WTC11 (cell line): ENCODE measurements around the gene RBM7. TPM values are rescaled to one million over a fixed set of nuclear protein-coding genes. Genes with fewer than 3 reads are reported as not detected.
A peak's percentile ranks its signal among the peaks of the same experiment; 100 is the strongest.

Experiments used
- AFF4 ChIP-seq: sonication (generic); formaldehyde crosslinking; IDR thresholded peaks from 2 replicates; pipeline ENCODE4 v1.8.1; 2023; ENCODE audit warnings: mild to moderate bottlenecking, missing genetic modification reagents, borderline replicate concordance
- CDX4 ChIP-seq: fragments of 250-450 bp; sonication (Bioruptor Pico); IDR thresholded peaks from 2 replicates; pipeline ENCODE4 v1.9.0; 2021; ENCODE audit warnings: moderate library complexity, mild to moderate bottlenecking, inconsistent platforms, borderline replicate concordance
- E2F1 ChIP-seq: sonication (generic); formaldehyde crosslinking; IDR thresholded peaks from 2 replicates; pipeline ENCODE4 v1.8.0; 2022; ENCODE audit warnings: mild to moderate bottlenecking, missing genetic modification reagents
- ELF4 ChIP-seq: sonication (generic); formaldehyde crosslinking; IDR thresholded peaks from 2 replicates; pipeline ENCODE4 v1.8.1; 2022; ENCODE audit warnings: low read depth, mild to moderate bottlenecking, moderate library complexity, missing genetic modification reagents
- ERG ChIP-seq: fragments of 250-450 bp; sonication (Bioruptor Pico); IDR thresholded peaks from 2 replicates; pipeline ENCODE4 v1.8.0; 2021; ENCODE audit warnings: mild to moderate bottlenecking
- FOXP1 ChIP-seq: sonication (generic); formaldehyde crosslinking; IDR thresholded peaks from 2 replicates; pipeline ENCODE4 v1.8.0; 2022; ENCODE audit warnings: missing genetic modification reagents, mild to moderate bottlenecking, moderate library complexity, borderline replicate concordance
- GABPB1 ChIP-seq: sonication (generic); formaldehyde crosslinking; IDR thresholded peaks from 2 replicates; pipeline ENCODE4 v1.8.1; 2023; ENCODE audit warnings: mild to moderate bottlenecking, missing genetic modification reagents
- JUN ChIP-seq: sonication (generic); formaldehyde crosslinking; IDR thresholded peaks from 2 replicates; pipeline ENCODE4 v1.8.0; 2023; ENCODE audit warnings: mild to moderate bottlenecking, missing genetic modification reagents
- NR3C1 ChIP-seq: sonication (generic); formaldehyde crosslinking; conservative IDR thresholded peaks from 2 replicates; pipeline ENCODE4 v1.8.1; 2023; ENCODE audit warnings: low read depth, mild to moderate bottlenecking, missing genetic modification reagents
- PREB ChIP-seq: sonication (generic); formaldehyde crosslinking; IDR thresholded peaks from 2 replicates; pipeline ENCODE4 v1.8.1; 2022; ENCODE audit warnings: mild to moderate bottlenecking, missing genetic modification reagents, moderate library complexity, borderline replicate concordance
- STAT6 ChIP-seq: sonication (generic); formaldehyde crosslinking; conservative IDR thresholded peaks from 2 replicates; pipeline ENCODE4 v1.8.1; 2023; ENCODE audit warnings: mild to moderate bottlenecking, low read depth, missing genetic modification reagents, moderate library complexity
- ZBTB43 ChIP-seq: sonication (generic); formaldehyde crosslinking; IDR thresholded peaks from 2 replicates; pipeline ENCODE4 v1.8.1; 2023; ENCODE audit warnings: mild to moderate bottlenecking, missing genetic modification reagents
- ZNF138 ChIP-seq: sonication (generic); formaldehyde crosslinking; conservative IDR thresholded peaks from 2 replicates; pipeline ENCODE4 v1.8.1; 2022; ENCODE audit warnings: mild to moderate bottlenecking, moderate library complexity, missing genetic modification reagents
- ZNF396 ChIP-seq: fragments of 250-450 bp; sonication (Bioruptor Pico); IDR thresholded peaks from 2 replicates; pipeline ENCODE4 v1.8.0; 2021; ENCODE audit warnings: mild to moderate bottlenecking, moderate library complexity, borderline replicate concordance
- ZNF416 ChIP-seq: fragments of 250-450 bp; sonication (Bioruptor Pico); IDR thresholded peaks from 2 replicates; pipeline ENCODE4 v1.9.0; 2021; ENCODE audit warnings: mild to moderate bottlenecking, inconsistent platforms
- ZNF423 ChIP-seq: fragments of 250-450 bp; sonication (Bioruptor Pico); IDR thresholded peaks from 2 replicates; pipeline ENCODE4 v2.1.2; 2022; ENCODE audit warnings: mild to moderate bottlenecking, moderate library complexity
- ZNF512 ChIP-seq: sonication (generic); formaldehyde crosslinking; IDR thresholded peaks from 2 replicates; pipeline ENCODE4 v1.8.1; 2022; ENCODE audit warnings: missing genetic modification reagents, borderline replicate concordance
- total RNA-seq: library from RNA; stranded (reverse); gene quantifications from 3 replicates; pipeline ENCODE4 v1.2.3, GENCODE V29; 2021

Gene RBM7
- total RNA-seq, 1 experiment from 2014 or later = 38.1 TPM

- TF ChIP-seq PREB = no peak; the same call in 1 of the 2 replicates
- peak; percentile 59; the same call in 1 of the 2 replicates for TF ChIP-seq ZNF423 (CRISPR knock-in tag)
- no peak for TF ChIP-seq ZBTB43 (CRISPR knock-in tag)
- TF ChIP-seq E2F1 (CRISPR knock-in tag) = no peak; the same call in none of the 2 replicates
- no peak for TF ChIP-seq NR3C1 (CRISPR knock-in tag)
- no peak for TF ChIP-seq ZNF512 (CRISPR knock-in tag)
- TF ChIP-seq JUN = 0 out of 2 replicates have a peak, but pooled peaks have one; percentile 61
- peak; percentile 74; the same call in 1 of the 2 replicates for TF ChIP-seq FOXP1 (CRISPR knock-in tag)
- no peak for TF ChIP-seq ZNF138 (CRISPR knock-in tag)
- no peak; the same call in 1 of the 2 replicates for TF ChIP-seq AFF4 (CRISPR knock-in tag)
- TF ChIP-seq ZNF396 (CRISPR knock-in tag) = no peak
- no peak for TF ChIP-seq STAT6 (CRISPR knock-in tag)
- no peak for TF ChIP-seq ERG (CRISPR knock-in tag)
- no peak for TF ChIP-seq CDX4 (CRISPR knock-in tag)
- no peak for TF ChIP-seq ELF4
- peak; percentile 37 for TF ChIP-seq GABPB1 (CRISPR knock-in tag)
- no peak; the same call in 1 of the 2 replicates for TF ChIP-seq ZNF416 (CRISPR knock-in tag)
Measured at GRCh38 chr11:114400216-114400914, at the start of gene RBM7, which contains the start of gene C11orf71 (continued).
